Ramos (cell line): ENCODE measurements around the gene CACNB2.
"Not testable (repeated sequence)": the region's sequence is repeated elsewhere in the genome, so short reads cannot be mapped to it uniquely, and the experiment has no call there.

ENCODE experiments used
- in situ Hi-C: fragments of 300-500 bp; cut with MboI; formaldehyde crosslinking; loops from one replicate; pipeline ENCODE4 v1.14.3; 2022; ENCODE audit warnings: low sequenced_read_pairs; ENCODE audit not compliant: unreplicated experiment

The CACNB2 gene

DNA sequence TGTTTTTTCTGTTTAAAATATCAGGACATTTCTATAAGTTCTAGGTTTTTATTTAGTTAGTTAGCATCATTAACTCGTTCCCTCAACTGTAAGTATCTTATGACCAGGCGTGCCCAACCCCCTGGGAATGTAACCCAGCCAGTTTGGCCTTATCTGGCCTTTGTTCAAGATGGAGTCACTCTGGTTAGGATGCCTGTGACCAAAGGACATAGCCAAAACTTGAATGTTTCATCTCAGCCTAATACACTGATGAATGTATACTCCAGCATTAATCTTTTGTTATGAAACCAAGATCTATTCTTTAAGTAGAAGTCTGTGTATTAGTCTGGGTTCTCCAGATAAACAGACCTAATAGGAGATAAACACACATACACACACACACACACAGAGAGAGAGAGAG is 279.7 kb downstream of the CACNB2 start:
- in situ Hi-C loops: no loop called here

DNA sequence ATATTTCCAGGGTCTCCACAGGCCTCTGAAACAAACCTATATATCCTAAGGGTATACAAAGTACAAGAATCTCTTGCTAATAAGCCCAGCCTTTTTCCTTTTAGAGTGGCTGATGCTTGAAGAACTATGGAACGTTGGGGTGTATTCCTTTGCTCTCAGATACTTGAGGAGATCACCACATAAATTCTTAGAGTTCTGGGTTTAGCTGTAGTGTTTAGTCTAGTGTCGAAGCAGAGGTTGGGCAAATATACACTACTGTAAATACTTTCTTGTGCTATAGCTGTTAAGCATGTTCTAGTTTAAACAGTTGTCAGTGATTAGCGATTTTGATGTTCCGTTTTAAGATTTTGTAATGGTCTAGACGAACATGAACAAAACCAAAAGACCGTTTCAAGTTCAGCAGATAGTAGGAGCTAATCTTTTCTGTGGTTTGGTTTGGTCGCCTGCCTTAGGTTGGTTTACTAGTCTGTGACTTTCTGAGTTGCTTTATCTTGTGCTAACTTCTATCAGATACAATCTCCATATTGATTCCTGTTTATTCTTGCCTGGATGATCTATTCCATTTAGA is 281.6 kb downstream of the CACNB2 start:
- in situ Hi-C loops: no loop called here

DNA sequence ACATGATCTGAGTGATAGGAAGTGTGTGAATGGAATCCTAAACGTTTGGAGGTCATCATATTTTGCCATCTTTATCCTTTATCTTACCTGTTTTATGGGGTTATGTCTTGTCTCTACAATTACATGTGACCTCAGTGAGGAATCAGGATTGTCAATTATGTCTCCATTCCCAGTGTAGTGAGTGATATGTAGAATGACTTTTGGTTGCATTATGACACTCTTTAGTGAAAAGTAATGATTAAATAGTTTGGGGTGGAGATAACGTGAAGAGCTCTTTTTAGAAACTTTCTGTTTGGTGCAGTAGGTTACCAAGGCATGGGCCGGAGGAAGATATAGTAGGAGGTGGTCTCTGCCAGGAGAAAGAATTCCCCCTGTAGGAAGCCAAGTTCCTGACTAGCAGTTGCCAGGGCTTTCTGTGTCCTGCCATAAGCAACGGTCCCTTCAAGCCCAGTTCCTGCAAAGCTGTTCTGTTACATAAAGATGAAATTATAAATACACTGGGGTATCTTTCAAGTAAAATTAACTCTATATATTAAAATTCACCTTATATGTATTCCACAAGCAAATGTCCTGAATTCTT is 282.9 kb downstream of the CACNB2 start:
- in situ Hi-C loops: no loop called here

- in situ Hi-C loops: no loop called here
Observed at GRCh38 chr10:18424200-18424599, 284.0 kb downstream of the CACNB2 start.

DNA sequence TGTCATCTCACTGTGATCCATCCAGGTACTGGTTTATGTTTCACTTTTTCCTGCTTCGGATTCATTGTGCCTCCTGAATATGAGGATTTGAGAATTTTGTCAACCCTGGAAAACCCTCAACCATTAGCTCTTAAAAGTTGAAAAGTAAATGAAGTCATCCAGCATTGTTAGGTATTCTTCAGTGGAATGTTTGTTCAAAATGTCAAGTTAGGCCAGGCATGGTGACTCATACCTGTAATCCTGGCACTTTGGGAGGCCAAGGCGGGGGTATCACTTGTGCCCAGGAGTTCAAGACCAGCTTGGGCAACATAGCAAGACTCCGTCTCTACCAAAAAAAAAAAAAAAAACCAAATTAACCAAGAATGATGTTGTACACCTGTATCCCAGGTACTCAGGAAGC is 289.1 kb downstream of the CACNB2 start:
- in situ Hi-C loops: no loop called here

GRCh38 chr10:18436902-18437301 is 296.7 kb downstream of the CACNB2 start:
- in situ Hi-C loops: no loop called here

DNA sequence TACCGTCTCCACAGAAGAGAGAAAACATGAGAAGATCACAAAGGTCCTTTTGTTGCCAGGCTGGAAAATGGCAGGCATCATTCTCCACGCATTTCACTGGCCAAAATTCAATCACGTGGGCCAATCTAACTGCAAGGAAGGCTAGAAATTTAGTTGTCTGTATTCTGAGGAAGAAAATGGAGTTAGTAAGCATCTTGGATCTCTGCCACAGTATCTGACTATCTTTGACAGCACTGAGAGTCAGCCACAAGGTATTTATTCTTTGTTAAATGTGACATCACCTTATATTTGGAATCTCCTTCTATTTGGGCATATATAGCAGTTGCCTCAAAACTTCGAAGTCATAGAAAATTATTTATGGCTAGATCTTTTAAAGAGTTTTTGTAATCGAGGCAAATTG is 297.3 kb downstream of the CACNB2 start:
- in situ Hi-C loops: no loop called here

DNA sequence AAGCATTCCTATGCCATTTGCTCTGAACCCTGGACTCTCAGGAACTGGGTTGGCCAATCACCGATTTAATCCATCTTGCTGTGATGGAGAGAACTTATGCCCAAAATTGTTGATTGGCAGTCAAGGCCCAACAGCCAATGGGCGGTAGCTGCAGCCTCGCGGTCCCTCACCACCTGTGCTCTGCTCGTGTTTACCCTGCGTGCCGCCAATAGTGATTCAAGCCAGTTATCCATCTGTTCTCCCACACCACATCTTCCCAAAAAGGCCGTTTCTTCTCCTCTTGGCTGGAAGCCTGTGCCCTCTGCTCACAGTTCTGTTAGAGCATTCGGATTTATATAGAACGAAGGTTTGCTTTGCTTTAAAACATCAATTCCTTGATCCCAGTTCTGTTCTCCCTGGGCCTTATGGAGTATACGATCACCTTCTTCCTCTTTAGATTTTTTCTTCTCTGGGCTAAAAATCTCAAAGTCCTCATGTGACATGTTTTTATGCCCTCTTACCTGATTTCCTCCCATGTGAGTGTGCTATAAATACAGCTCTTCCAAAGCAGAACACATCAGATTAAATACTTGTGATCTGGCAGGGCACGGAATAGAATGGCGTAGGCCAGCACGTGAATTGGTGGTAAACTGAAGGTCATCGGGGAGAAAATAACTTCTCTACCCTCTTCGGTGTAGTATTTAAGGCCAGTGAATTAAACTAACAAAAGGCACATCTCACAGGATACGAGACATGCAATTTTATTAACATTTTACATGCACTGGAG is 298.3 kb downstream of the CACNB2 start:
- in situ Hi-C loops: no loop called here

DNA sequence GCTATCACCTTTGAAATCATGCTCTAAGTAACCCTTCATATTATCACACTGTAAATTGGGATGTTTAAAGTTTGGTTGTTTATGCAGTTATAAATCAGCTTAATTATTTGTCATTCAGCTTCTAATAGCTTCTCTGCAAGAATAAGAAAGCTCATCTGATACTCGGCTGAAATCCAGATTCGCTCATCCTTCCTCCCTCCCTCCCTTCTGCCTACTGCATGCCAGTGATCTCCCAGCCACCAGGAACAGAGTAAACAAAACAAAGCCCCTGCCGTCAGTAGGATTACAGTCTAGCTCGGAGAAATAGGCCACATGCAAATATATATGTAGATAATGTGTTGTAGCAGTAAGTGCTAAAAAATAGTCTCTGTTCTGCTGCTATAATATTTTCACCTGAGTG is 299.4 kb downstream of the CACNB2 start:
- in situ Hi-C loops: no loop called here

DNA sequence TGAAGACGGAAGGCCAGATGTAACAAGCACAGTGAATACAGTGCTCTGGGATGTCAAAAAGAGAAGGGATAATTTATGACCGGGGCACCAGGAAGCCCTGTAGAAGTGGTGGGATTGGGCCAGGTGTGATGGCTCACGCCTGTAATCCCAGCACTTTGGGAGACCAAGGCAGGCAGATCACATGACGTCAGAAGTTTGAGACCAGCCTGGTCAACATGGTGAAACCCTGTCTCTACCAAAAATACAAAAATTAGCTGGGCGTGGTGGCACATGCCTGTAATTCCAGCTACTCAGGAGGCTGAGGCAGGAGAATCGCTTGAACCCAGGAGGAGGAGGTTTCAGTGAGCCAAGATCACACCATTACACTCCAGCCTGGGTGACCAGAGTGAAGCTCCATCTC is 305.4 kb downstream of the CACNB2 start:
- in situ Hi-C loops: not testable (repeated sequence)

DNA sequence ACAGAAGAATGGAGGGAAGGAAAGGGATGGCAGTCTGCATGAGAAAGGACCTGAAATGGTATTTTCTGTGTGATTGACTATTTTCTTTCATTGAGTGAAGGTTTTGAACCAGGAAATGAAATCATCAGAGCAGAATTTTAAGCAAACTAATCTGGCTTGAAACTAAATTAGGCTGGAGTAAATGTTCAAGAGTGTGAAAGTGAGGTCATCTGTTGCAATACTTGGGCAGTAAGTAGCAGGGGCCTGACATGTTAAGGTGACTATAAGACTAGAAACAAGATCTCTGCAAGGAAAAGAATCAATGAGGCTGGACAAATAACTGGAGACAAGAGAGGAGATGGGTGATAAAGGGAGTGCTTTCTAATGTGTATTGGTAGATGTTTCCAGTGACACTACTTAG is 306.0 kb downstream of the CACNB2 start:
- in situ Hi-C loops: no loop called here

DNA sequence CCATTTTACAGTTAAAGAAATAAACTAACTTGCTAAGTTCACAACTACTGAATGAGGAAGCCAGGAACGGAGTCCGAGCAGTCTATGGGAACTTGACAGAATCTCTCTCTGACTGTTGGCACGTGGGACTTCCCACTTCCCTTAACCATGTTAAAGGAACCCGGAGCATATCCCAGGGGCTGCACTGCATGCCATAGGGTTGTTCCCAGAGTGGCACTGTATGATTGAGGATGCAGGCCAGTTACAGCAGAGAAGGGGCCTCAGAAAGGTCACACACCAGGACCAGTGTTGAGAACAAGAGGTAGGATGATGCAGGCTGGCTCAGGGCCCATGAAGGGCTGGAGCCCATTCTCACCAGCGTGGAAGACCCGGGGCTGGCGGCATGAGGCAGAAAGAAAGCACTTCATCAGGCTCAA is 309.4 kb downstream of the CACNB2 start:
- in situ Hi-C loops: no loop called here

DNA sequence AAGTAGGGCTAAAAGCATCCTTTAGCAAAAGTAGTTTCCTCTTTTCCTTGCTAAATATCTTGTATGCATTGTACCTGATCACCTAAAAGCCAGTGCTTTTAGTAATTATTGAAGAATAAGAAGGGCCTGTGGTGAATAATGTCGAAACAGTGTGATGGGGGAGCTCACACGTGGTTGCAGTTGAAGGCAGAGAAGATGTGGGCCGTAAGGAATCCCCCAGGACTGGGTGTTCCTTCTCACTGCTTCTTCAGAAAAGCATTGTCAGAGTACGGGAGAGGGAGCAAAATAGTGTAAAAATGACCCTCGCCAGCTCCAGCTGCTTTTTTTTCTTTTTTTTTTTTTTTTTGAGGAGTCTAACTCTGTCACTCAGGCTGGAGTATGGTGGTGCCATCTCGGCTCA is 310.1 kb downstream of the CACNB2 start:
- in situ Hi-C loops: no loop called here

DNA sequence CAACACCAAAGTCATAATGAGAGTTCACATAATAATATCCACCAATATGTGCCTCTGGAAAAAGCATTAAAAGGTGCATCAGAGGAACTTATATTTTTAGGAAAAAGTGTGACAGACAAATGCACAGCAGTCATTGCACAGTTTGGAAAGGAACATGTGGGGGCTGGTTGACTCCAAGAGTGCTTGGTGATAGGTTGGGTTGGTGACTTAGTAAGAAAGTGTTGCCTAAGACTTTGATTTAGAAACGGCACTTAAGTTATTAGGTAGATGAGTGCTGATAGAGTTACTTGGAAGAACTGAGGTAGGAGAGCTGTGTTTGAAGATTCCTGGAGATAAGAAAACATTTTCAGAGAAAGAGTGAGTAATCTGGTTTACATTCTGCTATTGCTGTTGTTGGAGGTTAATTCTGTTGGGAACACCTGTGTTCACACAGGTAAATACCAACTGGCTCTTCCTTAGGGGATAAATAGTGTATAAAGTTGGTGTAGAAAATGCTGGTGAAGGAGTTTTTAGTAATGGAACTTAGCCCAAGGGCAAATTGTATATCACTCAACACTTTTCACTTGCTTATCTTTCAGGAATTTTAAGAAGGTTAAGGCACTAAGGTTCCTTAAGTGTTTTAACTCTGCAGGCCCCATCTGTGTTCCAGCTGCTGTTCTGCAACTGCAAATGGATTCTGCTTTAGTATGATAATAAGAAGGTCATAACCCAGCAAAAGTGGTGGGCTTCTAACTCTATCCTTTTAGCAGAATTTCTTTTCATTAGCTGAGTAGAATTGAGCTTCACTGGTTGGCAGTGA is 315.1 kb downstream of the CACNB2 start:
- in situ Hi-C loops: no loop called here

DNA sequence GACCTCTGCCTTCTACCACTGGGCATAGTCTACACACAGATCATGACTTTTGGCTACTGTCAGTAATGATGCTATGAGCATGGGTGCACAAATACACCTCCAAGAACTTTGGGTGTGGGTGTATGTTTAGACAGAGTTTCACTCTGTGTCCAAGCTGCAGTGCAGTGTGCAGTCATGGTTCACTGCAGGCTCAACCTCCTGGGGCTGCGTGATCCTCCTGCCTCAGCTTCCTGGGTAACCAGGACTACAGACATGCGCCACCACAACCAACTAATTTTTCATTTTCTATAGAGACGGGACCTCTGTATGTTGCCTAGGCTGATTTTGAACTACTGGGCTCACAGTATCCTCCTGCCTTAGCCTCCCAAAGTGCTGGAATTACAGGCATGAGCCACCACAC is 316.8 kb downstream of the CACNB2 start:
- in situ Hi-C loops: no loop called here

DNA sequence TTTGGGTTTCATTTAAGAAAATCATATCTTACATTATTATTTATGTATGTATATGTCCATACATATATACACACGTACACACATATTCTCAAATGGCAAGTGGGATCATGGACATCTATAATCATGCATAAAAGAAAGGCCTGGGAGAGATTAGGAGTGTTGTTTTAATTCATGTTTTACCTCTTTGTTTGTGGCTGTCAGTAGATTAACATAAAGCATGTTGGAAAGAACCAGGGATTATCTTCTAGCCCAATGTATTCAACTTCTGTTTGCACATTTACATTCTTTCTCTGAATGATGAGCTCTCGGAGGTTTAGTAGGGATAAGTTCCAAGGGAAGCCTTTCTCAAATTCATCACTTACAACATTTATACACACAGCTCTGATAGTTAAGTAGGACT is 319.8 kb downstream of the CACNB2 start:
- in situ Hi-C loops: no loop called here

- in situ Hi-C loops: no loop called here
Observed at GRCh38 chr10:18463673-18464211, 323.5 kb downstream of the CACNB2 start.

DNA sequence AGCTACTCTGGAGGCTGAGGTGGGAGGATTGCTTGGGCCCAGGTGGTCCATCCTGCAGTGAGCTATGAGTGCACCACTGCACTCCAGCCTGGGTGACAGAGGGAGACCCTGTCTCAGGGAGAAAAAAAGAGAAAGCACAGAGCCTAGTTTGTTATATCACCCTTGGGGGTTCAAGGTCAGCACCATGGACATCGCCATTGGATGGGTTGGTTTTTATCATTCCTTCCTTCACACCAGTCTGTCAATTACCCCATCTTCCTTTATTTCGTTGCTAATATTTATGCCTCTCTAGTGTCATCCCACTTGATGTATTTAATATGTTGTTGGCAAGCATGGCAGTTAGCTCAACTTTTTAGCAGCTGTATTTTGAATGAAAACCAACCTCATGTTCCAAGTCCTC is 328.9 kb downstream of the CACNB2 start:
- in situ Hi-C loops: no loop called here

DNA sequence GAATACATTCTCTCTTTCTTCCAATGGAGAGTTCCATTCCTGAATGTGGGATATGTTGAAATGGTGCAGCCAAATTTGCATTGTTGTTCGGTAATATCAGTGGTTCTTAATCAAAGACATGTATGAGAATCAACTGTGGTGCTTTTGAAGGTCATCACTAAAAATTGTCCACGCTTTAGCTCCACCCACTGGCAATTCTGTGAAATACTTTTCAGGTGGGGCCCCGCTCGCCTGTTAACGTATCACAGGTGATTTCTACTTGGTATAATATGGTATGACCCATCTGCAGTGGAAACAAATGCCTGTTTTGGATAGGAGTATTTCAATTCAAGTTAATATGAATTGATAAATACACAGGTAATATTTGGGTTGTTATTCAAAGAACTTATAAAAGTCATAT is 332.8 kb downstream of the CACNB2 start:
- in situ Hi-C loops: no loop called here

DNA sequence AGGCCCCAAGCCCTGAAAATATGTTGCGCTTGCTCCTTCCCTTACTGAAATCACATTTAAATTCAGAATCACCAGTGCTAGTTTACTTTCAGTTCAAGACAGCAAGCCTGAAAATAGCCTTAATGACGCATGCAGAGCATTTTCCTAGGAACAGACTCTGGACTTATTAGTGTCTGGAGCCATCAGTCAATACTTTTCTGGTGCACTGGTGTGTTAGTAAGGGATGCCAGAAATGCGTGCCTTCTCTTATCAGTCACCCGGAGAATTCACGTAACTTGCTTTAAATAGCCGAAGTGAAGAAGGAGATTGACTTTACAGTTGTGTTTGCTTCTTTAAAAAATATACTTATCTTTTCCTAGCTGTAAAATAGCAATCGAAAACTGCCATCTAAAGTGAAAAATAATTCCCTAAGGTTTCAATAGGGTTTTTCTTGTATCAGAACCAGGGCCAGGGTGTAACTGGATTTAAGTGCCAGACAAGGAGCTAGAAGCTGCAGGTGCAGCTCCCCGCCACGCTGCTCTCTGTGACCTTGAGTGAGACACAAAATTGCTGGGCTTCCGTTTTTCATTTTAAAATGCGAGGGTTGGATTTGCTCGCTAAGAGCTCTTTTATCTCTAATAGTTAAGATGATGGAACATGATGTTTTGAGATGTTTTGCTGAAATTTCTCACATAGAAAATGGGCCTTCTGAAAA is 333.3 kb downstream of the CACNB2 start:
- in situ Hi-C loops: no loop called here
